Cortex of kidney (tissue), 1 donor: ENCODE results near the gene NAGPA.

Source experiments
- DNase-seq: peaks from one replicate; lab custom pipeline; 2025; lab: John Stamatoyannopoulos, UW

NAGPA gene

GRCh38 chr16:5003211-5003610 is 30.5 kb downstream of the NAGPA start:
- DNase-seq, result no peak

GRCh38 chr16:5002699-5003143 is 31.0 kb downstream of the NAGPA start:
- no peak for DNase-seq

- DNase-seq, result no peak
Measured at GRCh38 chr16:5001986-5002385, 31.7 kb downstream of the NAGPA start.

- no peak for DNase-seq
Measured at GRCh38 chr16:5001571-5001970, 32.2 kb downstream of the NAGPA start.

GRCh38 chr16:5000573-5001001 is 33.1 kb downstream of the NAGPA start:
- no peak for DNase-seq

GRCh38 chr16:4994719-4995434 is 38.9 kb downstream of the NAGPA start:
- no peak for DNase-seq

GRCh38 chr16:4991754-4992153 is 42.0 kb downstream of the NAGPA start:
- no peak for DNase-seq

GRCh38 chr16:4990415-4990814 is 43.3 kb downstream of the NAGPA start:
- DNase-seq, result no peak

- no peak for DNase-seq
Measured at GRCh38 chr16:4989391-4990006, 44.2 kb downstream of the NAGPA start.

GRCh38 chr16:4988647-4989046 is 45.1 kb downstream of the NAGPA start:
- DNase-seq, result no peak

- no peak for DNase-seq
Measured at GRCh38 chr16:4987580-4988374, 46.0 kb downstream of the NAGPA start.

GRCh38 chr16:4987250-4987579 is 46.5 kb downstream of the NAGPA start:
- no peak for DNase-seq

GRCh38 chr16:4984174-4984990 is 49.4 kb downstream of the NAGPA start:
- no peak for DNase-seq

GRCh38 chr16:4982056-4982867 is 51.5 kb downstream of the NAGPA start:
- no peak for DNase-seq

GRCh38 chr16:4981473-4981872 is 52.3 kb downstream of the NAGPA start:
- no peak for DNase-seq

GRCh38 chr16:4980691-4981090 is 53.0 kb downstream of the NAGPA start:
- no peak for DNase-seq

GRCh38 chr16:4979736-4980660 is 53.7 kb downstream of the NAGPA start:
- DNase-seq, result no peak

- no peak for DNase-seq
Measured at GRCh38 chr16:4979164-4979563, 54.6 kb downstream of the NAGPA start.

- no peak for DNase-seq
Measured at GRCh38 chr16:4976611-4977145, 57.1 kb downstream of the NAGPA start.

GRCh38 chr16:4976079-4976478 is 57.7 kb downstream of the NAGPA start:
- no peak for DNase-seq
